Loucy (cell line): ENCODE results near the gene IRAK3.

Experiments used
- H2AFZ ChIP-seq: fragments of 200-600 bp; sonication (generic); 2 replicates; pipeline ENCODE4 v1.6.0; 2016; ENCODE audit warnings: antibody characterized with exemption, mild to moderate bottlenecking, low read length, moderate library complexity
- H3F3A ChIP-seq: fragments of 200-600 bp; 2 replicates; pipeline ENCODE4 v1.6.0; 2016; ENCODE audit warnings: antibody characterized with exemption, low read depth, mild to moderate bottlenecking
- H3K27me3 ChIP-seq: fragments of 200-600 bp; sonication (generic); 2 replicates; pipeline ENCODE4 v1.6.1; 2014; ENCODE audit warnings: low read length, mild to moderate bottlenecking; ENCODE audit not compliant: insufficient read depth, poor library complexity, severe bottlenecking
- H3K36me3 ChIP-seq: fragments of 200-600 bp; sonication (generic); 2 replicates; pipeline ENCODE4 v1.6.1; 2016; ENCODE audit warnings: low read length; ENCODE audit not compliant: insufficient read depth
- H3K4me1 ChIP-seq: fragments of 200-600 bp; sonication (generic); 2 replicates; pipeline ENCODE4 v1.5.1; 2014; ENCODE audit warnings: low read length, mild to moderate bottlenecking; ENCODE audit not compliant: insufficient read depth, poor library complexity, severe bottlenecking
- H3K4me2 ChIP-seq: fragments of 200-600 bp; sonication (generic); 2 replicates; pipeline ENCODE4 v1.6.0; 2014; ENCODE audit warnings: antibody characterized with exemption, low read length, low read depth, mild to moderate bottlenecking; ENCODE audit not compliant: poor library complexity, severe bottlenecking
- H3K4me3 ChIP-seq: fragments of 200-600 bp; sonication (generic); 2 replicates; pipeline ENCODE4 v1.5.1; 2014; ENCODE audit warnings: low read length, mild to moderate bottlenecking, mixed read lengths; ENCODE audit not compliant: poor library complexity, severe bottlenecking
- H3K79me2 ChIP-seq: fragments of 200-600 bp; sonication (generic); 2 replicates; pipeline ENCODE4 v1.6.1; 2014; ENCODE audit warnings: low read length; ENCODE audit not compliant: insufficient read depth
- H3K9ac ChIP-seq: fragments of 200-600 bp; sonication (generic); 2 replicates; pipeline ENCODE4 v1.6.0; 2014; ENCODE audit warnings: mild to moderate bottlenecking, low read depth, low read length, moderate library complexity; ENCODE audit not compliant: poor library complexity, severe bottlenecking
- H3K9me2 ChIP-seq: fragments of 200-600 bp; sonication (generic); replicated peaks from 2 replicates; pipeline ENCODE4 v1.6.1; 2016; ENCODE audit warnings: low read depth, low read length, mixed read lengths
- H3K9me3 ChIP-seq: fragments of 200-600 bp; sonication (generic); 2 replicates; pipeline ENCODE4 v1.6.1; 2014; ENCODE audit warnings: mild to moderate bottlenecking, antibody characterized with exemption, low read length, low read depth; ENCODE audit not compliant: insufficient read depth
- H4K20me1 ChIP-seq: fragments of 200-600 bp; sonication (generic); 2 replicates; pipeline ENCODE4 v1.6.0; 2014; ENCODE audit warnings: antibody characterized with exemption, low read length, mild to moderate bottlenecking; ENCODE audit not compliant: insufficient read depth, poor library complexity, severe bottlenecking
- CTCF ChIP-seq: fragments of 200-600 bp; sonication (generic); conservative IDR thresholded peaks from 2 replicates; pipeline ENCODE4 v1.5.1; 2014; ENCODE audit warnings: mild to moderate bottlenecking, antibody characterized with exemption, low read length
- EZH2phosphoT487 ChIP-seq: fragments of 200-600 bp; IDR thresholded peaks from 2 replicates; pipeline ENCODE4 v1.6.1; 2018; ENCODE audit warnings: antibody characterized with exemption, mild to moderate bottlenecking, moderate library complexity, borderline replicate concordance

Gene IRAK3

GRCh38 chr12:66280561-66280960 lies 91.5 kb downstream of the IRAK3 start:
- peaks cover 7% of the 10 kb centered on the region; the same call in 1 of the 2 replicates for H3K9me3 ChIP-seq
- no peaks in the 10 kb centered on the region for H3K27me3 ChIP-seq
- H3K36me3 ChIP-seq = no peaks in the 10 kb centered on the region
- no peaks in the 10 kb centered on the region for H3F3A ChIP-seq
- H2AFZ ChIP-seq = no peak overlapping the region
- TF ChIP-seq CTCF (no peak), EZH2phosphoT487 (no peak)
- no peak overlapping the region for H3K4me3 ChIP-seq
- no peaks in the 10 kb centered on the region for H3K9me2 ChIP-seq
- H3K4me1 ChIP-seq = peaks cover 11% of the 10 kb centered on the region
- H3K4me2 ChIP-seq = no peak overlapping the region
- no peaks in the 10 kb centered on the region for H4K20me1 ChIP-seq
- no peaks in the 10 kb centered on the region for H3K79me2 ChIP-seq
- H3K9ac ChIP-seq = no peak overlapping the region

- TF ChIP-seq EZH2phosphoT487 = no peak
- no peak overlapping the region for H3K4me3 ChIP-seq
Measured at GRCh38 chr12:66282244-66282643, 93.2 kb downstream of the IRAK3 start.

GRCh38 chr12:66287275-66287674 lies 98.3 kb downstream of the IRAK3 start:
- Histone ChIP-seq H3K9ac (peak overlapping the region; percentile 66), H3K4me3 (peak overlapping the region; percentile 52), H3K9me3 (0 out of 2 replicates have a peak, but pooled peaks cover 3% of the 10 kb centered on the region), H3K27me3 (no peaks in the 10 kb centered on the region), H3K9me2 (no peaks in the 10 kb centered on the region), H2AFZ (no peak overlapping the region), H3K4me2 (peak overlapping the region; percentile 76), H3K4me1 (peaks cover 51% of the 10 kb centered on the region), H3F3A (no peaks in the 10 kb centered on the region), H3K36me3 (no peaks in the 10 kb centered on the region), H4K20me1 (no peaks in the 10 kb centered on the region), H3K79me2 (no peaks in the 10 kb centered on the region)
- TF ChIP-seq EZH2phosphoT487 (no peak), CTCF (no peak)

More at GRCh38 chr12:66282244-66282643, 93.2 kb downstream of the IRAK3 start:
- Histone ChIP-seq H3K36me3 (no peaks in the 10 kb centered on the region), H3K9me2 (no peaks in the 10 kb centered on the region), H4K20me1 (no peaks in the 10 kb centered on the region), H3K9ac (no peak overlapping the region), H3F3A (no peaks in the 10 kb centered on the region), H3K4me2 (no peak overlapping the region), H3K4me1 (peaks cover 25% of the 10 kb centered on the region), H3K9me3 (peaks cover 7% of the 10 kb centered on the region; the same call in 1 of the 2 replicates), H3K79me2 (no peaks in the 10 kb centered on the region), H2AFZ (no peak overlapping the region), H3K27me3 (no peaks in the 10 kb centered on the region)

- no peak overlapping the region for H2AFZ ChIP-seq
- peaks cover 51% of the 10 kb centered on the region for H3K4me1 ChIP-seq
- H4K20me1 ChIP-seq = no peaks in the 10 kb centered on the region
- no peaks in the 10 kb centered on the region for H3K9me2 ChIP-seq
- no peaks in the 10 kb centered on the region for H3K27me3 ChIP-seq
- H3K79me2 ChIP-seq = no peaks in the 10 kb centered on the region
- TF ChIP-seq EZH2phosphoT487 (no peak), CTCF (no peak)
- peak overlapping the region; percentile 66 for H3K9ac ChIP-seq
- no peaks in the 10 kb centered on the region for H3F3A ChIP-seq
- peak overlapping the region; percentile 76 for H3K4me2 ChIP-seq
- H3K4me3 ChIP-seq = peak overlapping the region; percentile 52
- H3K9me3 ChIP-seq = no peaks in the 10 kb centered on the region
- H3K36me3 ChIP-seq = no peaks in the 10 kb centered on the region
Measured at GRCh38 chr12:66288121-66288520, 99.1 kb downstream of the IRAK3 start.
